Stimulated activated CD4-positive, alpha-beta T cell treated with anti-CD3 and anti-CD28 coated beads, Interleukin-2, amount 100 ng/mL, for 4 hours (primary cell): ENCODE data around the gene FAM174B.

ENCODE experiments used
- DNase-seq: peaks from one replicate; pipeline ENCODE4 v3.0.0-alpha.2; 2020; ENCODE audit warnings: low read depth

Gene FAM174B

GRCh38 chr15:92569778-92570177 lies 85.8 kb downstream of the FAM174B start:
- DNase-seq, result no peak
